ENCODE data around the gene VDAC2. TPM values are rescaled to one million over a fixed set of nuclear protein-coding genes. Genes with fewer than 3 reads are reported as not detected.

VDAC2 gene, protein sequence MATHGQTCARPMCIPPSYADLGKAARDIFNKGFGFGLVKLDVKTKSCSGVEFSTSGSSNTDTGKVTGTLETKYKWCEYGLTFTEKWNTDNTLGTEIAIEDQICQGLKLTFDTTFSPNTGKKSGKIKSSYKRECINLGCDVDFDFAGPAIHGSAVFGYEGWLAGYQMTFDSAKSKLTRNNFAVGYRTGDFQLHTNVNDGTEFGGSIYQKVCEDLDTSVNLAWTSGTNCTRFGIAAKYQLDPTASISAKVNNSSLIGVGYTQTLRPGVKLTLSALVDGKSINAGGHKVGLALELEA
- total RNA-seq (2022), result 303 and 310 TPM in 2 replicates
- percentile 97 among the genes with signal in this experiment for Bru-seq, nascent RNA
- percentile 96 among the genes with signal in this experiment for BruChase-seq, experiment 1, labeled RNA remaining after a 6-hour chase
- percentile 93 among the genes with signal in this experiment for BruChase-seq, experiment 2, labeled RNA remaining after a 2-hour chase
- long read RNA-seq, transcript VDAC2-203 (10 exons, 1,557 nt), result major isoform, 718 of 832 reads
- long read RNA-seq, partial matches to known transcripts, result 31 of 832 reads
- long read RNA-seq, other reads (novel, unspliced or antisense), result 79 of 832 reads

DNA sequence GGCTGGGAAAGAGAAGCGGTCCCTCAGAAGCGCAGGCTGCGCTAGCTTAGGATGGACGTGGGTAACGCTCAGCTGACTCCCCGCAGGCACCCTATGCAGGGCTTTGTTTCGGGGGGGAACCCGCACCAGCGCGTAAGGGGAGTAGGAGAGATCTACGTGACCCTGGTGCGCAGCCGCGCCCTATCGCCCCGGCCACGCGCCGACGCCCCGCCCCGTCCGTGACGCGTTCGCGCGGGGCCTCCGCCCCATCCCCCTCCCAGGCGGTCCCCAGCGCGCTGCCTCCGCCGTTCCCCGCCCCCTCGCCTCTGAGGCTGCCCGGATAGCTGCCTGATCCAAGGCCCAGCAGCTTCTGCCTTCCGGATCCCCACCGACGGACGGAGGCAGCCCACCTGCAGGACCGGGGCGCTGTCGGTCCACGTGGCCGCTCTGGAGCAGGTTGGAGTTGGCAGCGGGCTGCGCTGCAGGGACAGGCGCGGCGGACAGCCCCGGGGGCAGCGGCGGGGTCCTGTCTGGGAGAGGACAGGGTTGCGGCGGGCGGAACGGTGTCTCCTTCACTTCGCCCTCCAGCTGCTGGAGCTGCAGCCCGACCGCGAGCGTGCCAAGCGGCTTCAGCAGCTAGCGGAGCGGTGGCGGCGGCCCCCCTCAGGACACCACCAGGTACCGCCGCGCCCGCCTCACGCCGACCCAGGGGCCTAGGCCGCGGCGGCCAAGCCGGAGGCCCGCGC, at the start of gene VDAC2:
VDAC2 (plus strand) TSS at position 515 of the 725 bp plus-strand sequence. CDS start 363 bp downstream, outside the sequence.
- peaks cover 21% of the 10 kb centered on the region for H3K4me1 Mint-ChIP-seq (ENCODE audit: insufficient read depth, unreplicated experiment)
- TF ChIP-seq CTCF (IDR thresholded peaks at IDR 0.05; ENCODE audit: unreplicated experiment), result no peak
- POLR2A ChIA-PET, result interaction anchor here (0.6 to 18.0 kb wide), 25 partner anchors 9 to 1301 kb away, joined by 3 to 615 read pairs (median 4); partner anchors contain the start of genes ADK, AP3M1, COMTD1 and SAMD8
- peak within 1 kb of the TSS; percentile 92 for H3K27ac Mint-ChIP-seq (ENCODE audit: low read depth, unreplicated experiment)
- DNase-seq (ENCODE audit: unreplicated experiment), result peak; percentile 84
- intact Hi-C loops (cut with micrococcal nuclease), result loop anchor here (1.0 to 2.0 kb wide), 2 partner anchors 20 to 22 kb away; no protein-coding TSS in a partner anchor
- H3K36me3 Mint-ChIP-seq (ENCODE audit: insufficient read depth, unreplicated experiment), result peaks cover 47% of the 10 kb centered on the region
- H3K27me3 Mint-ChIP-seq (ENCODE audit: insufficient read depth, unreplicated experiment), result no peaks in the 10 kb centered on the region
- no peaks in the 10 kb centered on the region for H3K9me3 Mint-ChIP-seq (ENCODE audit: unreplicated experiment)
- CTCF ChIA-PET, result interaction anchor here (0.6 to 3.8 kb wide), 9 partner anchors 10 to 624 kb away, joined by 3 to 34 read pairs (median 6); partner anchors contain the start of genes COMTD1 and SAMD8
- BruUV-seq (replicated peaks), result no TSS peak
- peak within 1 kb of the TSS; percentile 79 for H3K4me3 Mint-ChIP-seq (ENCODE audit: unreplicated experiment)

GRCh38 chr10:75165684-75166622, 44.6 kb upstream of the VDAC2 start:
- H3K4me3 Mint-ChIP-seq (ENCODE audit: unreplicated experiment), result no peak overlapping the region
- intact Hi-C loops (cut with micrococcal nuclease), result no loop called here
- BruUV-seq (replicated peaks), result no TSS peak
- ChIA-PET POLR2A (interaction anchor here (1.6 kb wide), 1 partner anchor 19 kb away, joined by 4 read pairs; no protein-coding TSS in a partner anchor), CTCF (interaction anchor here (0.7 to 1.0 kb wide), 3 partner anchors 16 to 70 kb away, joined by 3 to 4 read pairs (median 4); partner anchors contain the start of gene COMTD1)
- peaks cover 53% of the 10 kb centered on the region for H3K36me3 Mint-ChIP-seq (ENCODE audit: insufficient read depth, unreplicated experiment)
- H3K27me3 Mint-ChIP-seq (ENCODE audit: insufficient read depth, unreplicated experiment), result no peaks in the 10 kb centered on the region
- no peaks in the 10 kb centered on the region for H3K9me3 Mint-ChIP-seq (ENCODE audit: unreplicated experiment)
- H3K27ac Mint-ChIP-seq (ENCODE audit: low read depth, unreplicated experiment), result no peak overlapping the region
- H3K4me1 Mint-ChIP-seq (ENCODE audit: insufficient read depth, unreplicated experiment), result peaks cover 6% of the 10 kb centered on the region
- TF ChIP-seq CTCF (IDR thresholded peaks at IDR 0.05; ENCODE audit: unreplicated experiment), result no peak
- no peak for DNase-seq (ENCODE audit: unreplicated experiment)

DNA sequence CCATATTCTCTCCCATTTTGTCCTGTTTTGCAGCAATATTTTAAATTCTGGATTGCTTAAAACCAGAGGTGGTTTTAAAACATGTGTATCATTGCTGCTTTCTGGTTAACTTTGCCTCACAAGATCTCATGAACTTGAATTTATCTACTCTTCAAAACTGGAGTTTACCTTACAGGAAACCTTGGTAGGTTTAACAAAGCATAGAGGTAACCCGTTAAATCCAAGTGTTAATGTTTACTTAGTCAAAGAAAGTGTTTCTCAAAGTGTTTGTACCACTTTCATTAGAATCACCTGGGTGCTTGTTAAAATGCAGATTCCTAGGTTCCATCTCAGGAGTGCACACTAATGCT, 44.0 kb upstream of the VDAC2 start:
- BruUV-seq (replicated peaks), result no TSS peak
- ChIA-PET POLR2A (interaction anchor here (1.0 to 1.6 kb wide), 3 partner anchors 10 to 66 kb away, joined by 3 to 4 read pairs (median 3); no protein-coding TSS in a partner anchor), CTCF (no interaction called here)
- intact Hi-C loops (cut with micrococcal nuclease), result no loop called here
- peaks cover under 1% of the 10 kb centered on the region for H3K4me1 Mint-ChIP-seq (ENCODE audit: insufficient read depth, unreplicated experiment)
- no peak overlapping the region for H3K4me3 Mint-ChIP-seq (ENCODE audit: unreplicated experiment)
- no peaks in the 10 kb centered on the region for H3K9me3 Mint-ChIP-seq (ENCODE audit: unreplicated experiment)
- H3K27me3 Mint-ChIP-seq (ENCODE audit: insufficient read depth, unreplicated experiment), result no peaks in the 10 kb centered on the region
- peaks cover 48% of the 10 kb centered on the region for H3K36me3 Mint-ChIP-seq (ENCODE audit: insufficient read depth, unreplicated experiment)
- no peak overlapping the region for H3K27ac Mint-ChIP-seq (ENCODE audit: low read depth, unreplicated experiment)
- DNase-seq (ENCODE audit: unreplicated experiment), result no peak
- TF ChIP-seq CTCF (IDR thresholded peaks at IDR 0.05; ENCODE audit: unreplicated experiment), result no peak

Data from MCF 10A (cell line).